GM21515 (cell line): ENCODE measurements around the gene HOXA5.

Experiments
- ATAC-seq: cut with Tn5 transposase; IDR thresholded peaks from one replicate; pipeline ENCODE4 v1.9.1; 2021; ENCODE audit not compliant: unreplicated experiment

Gene HOXA5

GRCh38 chr7:27143023-27143949, at the start of gene HOXA5:
Gene HOXA5, minus strand, starts transcription at chr7:27143681. Its CDS starts 74 bp downstream, at chr7:27143607.
- no peak for ATAC-seq

- ATAC-seq: no peak
Measured at GRCh38 chr7:27192546-27193334, 49.3 kb upstream of the HOXA5 start.

- no peak for ATAC-seq
Measured at GRCh38 chr7:27191833-27192545, 48.5 kb upstream of the HOXA5 start.

GRCh38 chr7:27191161-27191731, 47.8 kb upstream of the HOXA5 start:
- ATAC-seq: no peak

- ATAC-seq: no peak
Measured at GRCh38 chr7:27189997-27190748, 46.7 kb upstream of the HOXA5 start.

- ATAC-seq: no peak
Measured at GRCh38 chr7:27189295-27189996, 46.0 kb upstream of the HOXA5 start.

GRCh38 chr7:27188386-27189294, 45.2 kb upstream of the HOXA5 start:
- ATAC-seq: no peak

- no peak for ATAC-seq
Measured at GRCh38 chr7:27187475-27188385, 44.2 kb upstream of the HOXA5 start.

GRCh38 chr7:27186668-27187474, 43.4 kb upstream of the HOXA5 start:
- ATAC-seq: no peak

- no peak for ATAC-seq
Measured at GRCh38 chr7:27185854-27186667, 42.6 kb upstream of the HOXA5 start.

- no peak for ATAC-seq
Measured at GRCh38 chr7:27185013-27185853, 41.8 kb upstream of the HOXA5 start, which contains the start of gene HOXA11. Gene HOXA11, minus strand, starts transcription at chr7:27185232. Its CDS starts 88 bp downstream, at chr7:27185144.

- ATAC-seq: no peak
Measured at GRCh38 chr7:27184337-27185012, 41.0 kb upstream of the HOXA5 start.

GRCh38 chr7:27183682-27184336, 40.3 kb upstream of the HOXA5 start:
- ATAC-seq: no peak
